ENCODE results near the gene STRA6. TPM values are rescaled to one million over a fixed set of nuclear protein-coding genes. Genes with fewer than 3 reads are reported as not detected.
A peak's percentile ranks its signal among the peaks of the same experiment; 100 is the strongest.

The STRA6 gene
- total RNA-seq, 1 experiment from 2014 or later: 8.4 TPM

DNA sequence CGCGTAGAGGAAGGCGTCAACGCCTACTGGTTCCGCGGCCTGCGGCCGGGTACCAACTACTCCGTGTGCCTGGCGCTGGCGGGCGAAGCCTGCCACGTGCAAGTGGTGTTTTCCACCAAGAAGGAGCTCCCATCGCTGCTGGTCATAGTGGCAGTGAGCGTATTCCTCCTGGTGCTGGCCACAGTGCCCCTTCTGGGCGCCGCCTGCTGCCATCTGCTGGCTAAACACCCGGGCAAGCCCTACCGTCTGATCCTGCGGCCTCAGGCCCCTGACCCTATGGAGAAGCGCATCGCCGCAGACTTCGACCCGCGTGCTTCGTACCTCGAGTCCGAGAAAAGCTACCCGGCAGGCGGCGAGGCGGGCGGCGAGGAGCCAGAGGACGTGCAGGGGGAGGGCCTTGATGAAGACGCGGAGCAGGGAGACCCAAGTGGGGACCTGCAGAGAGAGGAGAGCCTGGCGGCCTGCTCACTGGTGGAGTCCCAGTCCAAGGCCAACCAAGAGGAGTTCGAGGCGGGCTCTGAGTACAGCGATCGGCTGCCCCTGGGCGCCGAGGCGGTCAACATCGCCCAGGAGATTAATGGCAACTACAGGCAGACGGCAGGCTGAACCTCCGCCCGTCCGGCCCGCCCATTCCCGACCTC is 68.1 kb downstream of the STRA6 start:
- Mint-ChIP-seq H3K27ac (ENCODE audit: unreplicated experiment) (no peak overlapping the region), H3K4me1 (ENCODE audit: low read depth, unreplicated experiment) (no peaks in the 10 kb centered on the region), H3K9me3 (ENCODE audit: low read depth, unreplicated experiment) (no peaks in the 10 kb centered on the region), H3K4me3 (ENCODE audit: low read depth, unreplicated experiment) (peak overlapping the region; percentile 11), H3K36me3 (ENCODE audit: insufficient read depth, unreplicated experiment) (peaks cover 6% of the 10 kb centered on the region), H3K27me3 (ENCODE audit: unreplicated experiment) (peaks cover 67% of the 10 kb centered on the region)
- CTCF ChIA-PET: interaction anchor here (0.9 to 1.1 kb wide), 3 partner anchors 106 to 176 kb away, joined by 3 to 4 read pairs (median 3); no protein-coding TSS in a partner anchor
- peak; percentile 35 for TF ChIP-seq CTCF (IDR thresholded peaks at IDR 0.05; ENCODE audit: unreplicated experiment)
- DNase-seq: peak; percentile 59
- no TSS peak for BruUV-seq (replicated peaks)
- intact Hi-C loops (cut with micrococcal nuclease; ENCODE audit: unreplicated experiment): no loop called here

- no peak for TF ChIP-seq CTCF (IDR thresholded peaks at IDR 0.05; ENCODE audit: unreplicated experiment)
- intact Hi-C loops (cut with micrococcal nuclease; ENCODE audit: unreplicated experiment): no loop called here
- no peak overlapping the region for H3K27ac Mint-ChIP-seq (ENCODE audit: unreplicated experiment)
- no peaks in the 10 kb centered on the region for H3K4me1 Mint-ChIP-seq (ENCODE audit: low read depth, unreplicated experiment)
- no peak overlapping the region for H3K4me3 Mint-ChIP-seq (ENCODE audit: low read depth, unreplicated experiment)
- CTCF ChIA-PET: interaction anchor here (0.9 to 1.1 kb wide), 3 partner anchors 106 to 177 kb away, joined by 3 to 4 read pairs (median 3); no protein-coding TSS in a partner anchor
- DNase-seq: no peak
- no peaks in the 10 kb centered on the region for H3K9me3 Mint-ChIP-seq (ENCODE audit: low read depth, unreplicated experiment)
- peaks cover 6% of the 10 kb centered on the region for H3K36me3 Mint-ChIP-seq (ENCODE audit: insufficient read depth, unreplicated experiment)
- BruUV-seq (replicated peaks): no TSS peak
- H3K27me3 Mint-ChIP-seq (ENCODE audit: unreplicated experiment): peaks cover 69% of the 10 kb centered on the region
Measured at GRCh38 chr15:74133694-74134386, 68.7 kb downstream of the STRA6 start.

- no peaks in the 10 kb centered on the region for H3K9me3 Mint-ChIP-seq (ENCODE audit: low read depth, unreplicated experiment)
- no peak for DNase-seq
- no peaks in the 10 kb centered on the region for H3K4me1 Mint-ChIP-seq (ENCODE audit: low read depth, unreplicated experiment)
- TF ChIP-seq CTCF (IDR thresholded peaks at IDR 0.05; ENCODE audit: unreplicated experiment): no peak
- H3K27me3 Mint-ChIP-seq (ENCODE audit: unreplicated experiment): peaks cover 67% of the 10 kb centered on the region
- CTCF ChIA-PET: interaction anchor here (1.0 kb wide), 1 partner anchor 24 kb away, joined by 3 read pairs; no protein-coding TSS in a partner anchor
- BruUV-seq (replicated peaks): no TSS peak
- H3K36me3 Mint-ChIP-seq (ENCODE audit: insufficient read depth, unreplicated experiment): peaks cover 6% of the 10 kb centered on the region
- no peak overlapping the region for H3K27ac Mint-ChIP-seq (ENCODE audit: unreplicated experiment)
- no peak overlapping the region for H3K4me3 Mint-ChIP-seq (ENCODE audit: low read depth, unreplicated experiment)
- intact Hi-C loops (cut with micrococcal nuclease; ENCODE audit: unreplicated experiment): no loop called here
Measured at GRCh38 chr15:74132681-74133651, 69.6 kb downstream of the STRA6 start.
